ENCODE measurements around the gene PCNT.

The PCNT gene

GRCh38 chr21:46374761-46375389 is 50.9 kb downstream of the PCNT start:
- H3K9me3 ChIP-seq (ENCODE audit: control insufficient read depth, low read length), result no peaks in the 10 kb centered on the region
- H3K4me1 ChIP-seq (ENCODE audit: control insufficient read depth, insufficient read depth, low read length, poor library complexity, severe bottlenecking), result no peaks in the 10 kb centered on the region
- peaks cover 64% of the 10 kb centered on the region for H3K36me3 ChIP-seq (ENCODE audit: control insufficient read depth, insufficient read depth, low read length)
- no peak overlapping the region for H3K4me3 ChIP-seq (ENCODE audit: extremely low read depth, insufficient read depth, low read length, poor library complexity, severe bottlenecking)
- no peak overlapping the region for H3K27ac ChIP-seq (ENCODE audit: low read depth, low read length, severe bottlenecking)
- 85 to 100% methylated on average over 4 to 8 of the region's 21 CpGs for WGBS, 2 experiments (ENCODE audit: insufficient coverage in 2 of 2)

DNA sequence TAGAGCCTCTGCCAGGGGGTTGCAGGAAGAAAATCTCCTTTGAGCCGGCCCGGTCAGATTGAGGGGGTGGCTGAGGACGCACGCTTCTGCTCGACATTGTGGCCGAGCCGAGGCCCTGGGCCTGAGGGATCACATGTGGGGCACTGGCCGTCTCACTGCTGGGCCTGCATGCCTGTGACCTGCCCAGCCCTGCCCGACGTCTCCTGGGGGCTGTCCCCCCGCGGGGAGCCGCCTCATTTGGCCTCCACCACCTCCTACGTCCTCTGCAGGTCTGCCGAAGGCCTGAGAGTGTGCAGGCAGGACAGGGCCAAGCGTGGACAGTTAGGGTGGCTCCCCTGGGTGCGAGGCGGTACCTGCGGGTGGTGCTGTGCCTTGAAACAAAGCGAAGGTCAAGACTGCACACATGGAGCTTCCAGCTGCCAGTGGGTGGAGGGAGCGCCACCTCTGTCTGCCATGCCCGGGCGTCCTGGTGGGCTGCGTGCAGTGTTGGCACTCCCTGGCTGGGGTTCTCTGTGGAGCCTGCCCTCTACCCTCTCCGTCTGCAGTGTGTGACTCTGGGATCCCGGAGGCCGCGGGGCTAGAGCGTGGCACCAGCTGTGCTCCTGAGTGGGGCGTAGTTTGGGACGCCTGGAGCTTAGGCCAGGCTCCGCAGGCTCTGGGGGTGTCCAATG is 51.7 kb downstream of the PCNT start:
- Histone ChIP-seq H3K27ac (ENCODE audit: low read depth, low read length, severe bottlenecking) (no peak overlapping the region), H3K9me3 (ENCODE audit: control insufficient read depth, low read length) (no peaks in the 10 kb centered on the region), H3K4me3 (ENCODE audit: extremely low read depth, insufficient read depth, low read length, poor library complexity, severe bottlenecking) (no peak overlapping the region), H3K4me1 (ENCODE audit: control insufficient read depth, insufficient read depth, low read length, poor library complexity, severe bottlenecking) (no peaks in the 10 kb centered on the region), H3K36me3 (ENCODE audit: control insufficient read depth, insufficient read depth, low read length) (peaks cover 58% of the 10 kb centered on the region)
- WGBS, 2 experiments (ENCODE audit: insufficient coverage in 2 of 2), result 93 to 94% methylated on average over 31 of the region's 32 CpGs

GRCh38 chr21:46376231-46376628 is 52.3 kb downstream of the PCNT start:
- no peak overlapping the region for H3K27ac ChIP-seq (ENCODE audit: low read depth, low read length, severe bottlenecking)
- 97% methylated on average over 10 of the region's 10 CpGs for WGBS, 2 experiments (ENCODE audit: insufficient coverage in 2 of 2)
- H3K4me3 ChIP-seq (ENCODE audit: extremely low read depth, insufficient read depth, low read length, poor library complexity, severe bottlenecking), result no peak overlapping the region
- H3K36me3 ChIP-seq (ENCODE audit: control insufficient read depth, insufficient read depth, low read length), result peaks cover 60% of the 10 kb centered on the region
- H3K4me1 ChIP-seq (ENCODE audit: control insufficient read depth, insufficient read depth, low read length, poor library complexity, severe bottlenecking), result no peaks in the 10 kb centered on the region
- no peaks in the 10 kb centered on the region for H3K9me3 ChIP-seq (ENCODE audit: control insufficient read depth, low read length)

GRCh38 chr21:46376856-46377453 is 53.0 kb downstream of the PCNT start:
- WGBS, 2 experiments (ENCODE audit: insufficient coverage in 2 of 2), result 88 to 91% methylated on average over 10 of the region's 14 CpGs

GRCh38 chr21:46377789-46378188 is 53.8 kb downstream of the PCNT start:
- Histone ChIP-seq H3K4me3 (ENCODE audit: extremely low read depth, insufficient read depth, low read length, poor library complexity, severe bottlenecking) (no peak overlapping the region), H3K36me3 (ENCODE audit: control insufficient read depth, insufficient read depth, low read length) (peaks cover 53% of the 10 kb centered on the region), H3K9me3 (ENCODE audit: control insufficient read depth, low read length) (no peaks in the 10 kb centered on the region), H3K4me1 (ENCODE audit: control insufficient read depth, insufficient read depth, low read length, poor library complexity, severe bottlenecking) (no peaks in the 10 kb centered on the region), H3K27ac (ENCODE audit: low read depth, low read length, severe bottlenecking) (no peak overlapping the region)
- 97 to 98% methylated on average over 10 to 11 of the region's 14 CpGs for WGBS, 2 experiments (ENCODE audit: insufficient coverage in 2 of 2)

More at GRCh38 chr21:46376856-46377453, 53.0 kb downstream of the PCNT start:
- Histone ChIP-seq H3K9me3 (ENCODE audit: control insufficient read depth, low read length) (no peaks in the 10 kb centered on the region), H3K4me1 (ENCODE audit: control insufficient read depth, insufficient read depth, low read length, poor library complexity, severe bottlenecking) (no peaks in the 10 kb centered on the region), H3K36me3 (ENCODE audit: control insufficient read depth, insufficient read depth, low read length) (peaks cover 60% of the 10 kb centered on the region), H3K27ac (ENCODE audit: low read depth, low read length, severe bottlenecking) (no peak overlapping the region), H3K4me3 (ENCODE audit: extremely low read depth, insufficient read depth, low read length, poor library complexity, severe bottlenecking) (no peak overlapping the region)

GRCh38 chr21:46379105-46379504 is 55.1 kb downstream of the PCNT start:
- WGBS, 2 experiments (ENCODE audit: insufficient coverage in 2 of 2), result 94% methylated on average over 18 of the region's 19 CpGs
- no peaks in the 10 kb centered on the region for H3K9me3 ChIP-seq (ENCODE audit: control insufficient read depth, low read length)
- peaks cover 47% of the 10 kb centered on the region for H3K36me3 ChIP-seq (ENCODE audit: control insufficient read depth, insufficient read depth, low read length)
- no peak overlapping the region for H3K4me3 ChIP-seq (ENCODE audit: extremely low read depth, insufficient read depth, low read length, poor library complexity, severe bottlenecking)
- no peaks in the 10 kb centered on the region for H3K4me1 ChIP-seq (ENCODE audit: control insufficient read depth, insufficient read depth, low read length, poor library complexity, severe bottlenecking)
- no peak overlapping the region for H3K27ac ChIP-seq (ENCODE audit: low read depth, low read length, severe bottlenecking)

- 92 to 97% methylated on average over 8 to 9 of the region's 9 CpGs for WGBS, 2 experiments (ENCODE audit: insufficient coverage in 2 of 2)
- H3K36me3 ChIP-seq (ENCODE audit: control insufficient read depth, insufficient read depth, low read length), result peaks cover 41% of the 10 kb centered on the region
- no peak overlapping the region for H3K4me3 ChIP-seq (ENCODE audit: extremely low read depth, insufficient read depth, low read length, poor library complexity, severe bottlenecking)
- no peaks in the 10 kb centered on the region for H3K4me1 ChIP-seq (ENCODE audit: control insufficient read depth, insufficient read depth, low read length, poor library complexity, severe bottlenecking)
- no peaks in the 10 kb centered on the region for H3K9me3 ChIP-seq (ENCODE audit: control insufficient read depth, low read length)
- no peak overlapping the region for H3K27ac ChIP-seq (ENCODE audit: low read depth, low read length, severe bottlenecking)
Measured at GRCh38 chr21:46379691-46380090, 55.7 kb downstream of the PCNT start.

GRCh38 chr21:46381541-46381940 is 57.6 kb downstream of the PCNT start:
- Histone ChIP-seq H3K4me3 (ENCODE audit: extremely low read depth, insufficient read depth, low read length, poor library complexity, severe bottlenecking) (no peak overlapping the region), H3K9me3 (ENCODE audit: control insufficient read depth, low read length) (no peaks in the 10 kb centered on the region), H3K4me1 (ENCODE audit: control insufficient read depth, insufficient read depth, low read length, poor library complexity, severe bottlenecking) (no peaks in the 10 kb centered on the region), H3K27ac (ENCODE audit: low read depth, low read length, severe bottlenecking) (no peak overlapping the region), H3K36me3 (ENCODE audit: control insufficient read depth, insufficient read depth, low read length) (peaks cover 44% of the 10 kb centered on the region)
- 88 to 94% methylated on average over 3 to 5 of the region's 5 CpGs for WGBS, 2 experiments (ENCODE audit: insufficient coverage in 2 of 2)

DNA sequence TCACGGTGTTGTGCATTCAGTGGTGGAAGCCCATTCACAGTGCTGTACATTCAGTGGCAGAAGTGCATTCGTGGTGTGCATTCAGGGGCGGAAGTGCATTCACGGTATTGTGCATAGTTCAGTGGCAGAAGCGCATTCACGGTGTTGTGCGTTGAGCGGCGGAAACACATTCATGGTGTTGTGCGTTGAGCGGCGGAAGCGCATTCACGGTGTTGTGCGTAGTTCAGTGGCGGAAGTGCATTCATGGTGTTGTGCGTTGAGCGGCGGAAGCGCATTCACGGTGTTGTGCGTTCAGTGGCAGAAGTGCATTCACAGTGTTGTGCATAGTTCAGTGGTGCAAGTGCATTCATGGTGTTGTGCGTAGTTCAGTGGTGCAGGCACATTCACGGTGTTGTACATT is 60.6 kb downstream of the PCNT start:
- 98% methylated on average over 23 to 24 of the region's 24 CpGs for WGBS, 2 experiments (ENCODE audit: insufficient coverage in 2 of 2)
- Histone ChIP-seq H3K27ac (ENCODE audit: low read depth, low read length, severe bottlenecking) (no peak overlapping the region), H3K4me1 (ENCODE audit: control insufficient read depth, insufficient read depth, low read length, poor library complexity, severe bottlenecking) (no peaks in the 10 kb centered on the region), H3K36me3 (ENCODE audit: control insufficient read depth, insufficient read depth, low read length) (peaks cover 48% of the 10 kb centered on the region), H3K9me3 (ENCODE audit: control insufficient read depth, low read length) (no peaks in the 10 kb centered on the region), H3K4me3 (ENCODE audit: extremely low read depth, insufficient read depth, low read length, poor library complexity, severe bottlenecking) (no peak overlapping the region)

DNA sequence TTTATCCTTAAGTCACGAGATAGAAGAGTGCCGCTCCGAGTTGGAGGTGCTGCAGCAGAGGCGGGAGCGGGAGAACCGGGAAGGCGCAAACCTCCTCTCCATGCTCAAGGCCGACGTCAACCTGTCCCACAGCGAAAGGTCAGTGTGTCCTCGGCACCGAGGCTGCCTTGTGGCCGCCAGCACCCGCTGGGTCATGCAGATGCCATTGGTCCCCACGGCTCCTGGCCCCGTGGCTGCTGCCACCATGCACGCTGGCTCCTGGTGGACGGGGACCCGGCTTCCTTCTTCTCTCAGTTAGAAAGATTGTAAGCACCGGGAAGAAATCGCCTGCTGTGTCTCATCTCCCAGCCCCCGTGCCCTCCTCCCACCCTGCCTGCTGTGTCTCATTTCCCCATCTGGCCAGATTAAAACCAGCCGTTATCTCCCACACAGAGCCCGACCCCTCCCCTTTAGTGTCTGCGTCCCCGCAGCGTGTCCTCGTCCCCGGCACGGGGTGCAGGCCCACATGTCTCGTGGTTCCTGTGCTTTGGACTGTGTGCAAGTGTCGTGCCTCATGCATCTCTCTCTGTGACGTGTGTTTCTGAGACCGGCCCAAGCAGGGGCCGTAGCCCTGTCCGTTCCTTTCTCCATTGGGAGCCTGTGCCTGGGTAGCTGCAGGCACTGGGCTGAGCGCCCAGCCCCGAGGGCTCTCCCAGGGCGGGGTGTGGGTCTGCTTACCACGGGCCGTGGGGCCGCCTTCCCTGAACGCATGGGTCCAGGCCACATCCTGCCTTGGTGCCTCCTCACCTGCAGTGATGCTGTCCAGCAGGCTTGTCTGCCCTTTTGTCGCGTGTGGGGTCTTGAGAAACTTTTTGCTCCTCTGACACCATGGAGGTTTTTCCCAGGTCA is 62.1 kb downstream of the PCNT start:
- H3K36me3 ChIP-seq (ENCODE audit: control insufficient read depth, insufficient read depth, low read length), result peaks cover 57% of the 10 kb centered on the region
- no peak overlapping the region for H3K27ac ChIP-seq (ENCODE audit: low read depth, low read length, severe bottlenecking)
- no peaks in the 10 kb centered on the region for H3K9me3 ChIP-seq (ENCODE audit: control insufficient read depth, low read length)
- WGBS, 2 experiments (ENCODE audit: insufficient coverage in 2 of 2), result 93% methylated on average over 37 to 45 of the region's 45 CpGs
- no peak overlapping the region for H3K4me3 ChIP-seq (ENCODE audit: extremely low read depth, insufficient read depth, low read length, poor library complexity, severe bottlenecking)
- H3K4me1 ChIP-seq (ENCODE audit: control insufficient read depth, insufficient read depth, low read length, poor library complexity, severe bottlenecking), result no peaks in the 10 kb centered on the region

Data from mesodermal cell (in vitro differentiated cells).